ENCODE data around the gene ORC1.

GRCh38 chr1:52323731-52324130 lies 80.5 kb downstream of the ORC1 start:
- TF ChIP-seq, protein P1, sequence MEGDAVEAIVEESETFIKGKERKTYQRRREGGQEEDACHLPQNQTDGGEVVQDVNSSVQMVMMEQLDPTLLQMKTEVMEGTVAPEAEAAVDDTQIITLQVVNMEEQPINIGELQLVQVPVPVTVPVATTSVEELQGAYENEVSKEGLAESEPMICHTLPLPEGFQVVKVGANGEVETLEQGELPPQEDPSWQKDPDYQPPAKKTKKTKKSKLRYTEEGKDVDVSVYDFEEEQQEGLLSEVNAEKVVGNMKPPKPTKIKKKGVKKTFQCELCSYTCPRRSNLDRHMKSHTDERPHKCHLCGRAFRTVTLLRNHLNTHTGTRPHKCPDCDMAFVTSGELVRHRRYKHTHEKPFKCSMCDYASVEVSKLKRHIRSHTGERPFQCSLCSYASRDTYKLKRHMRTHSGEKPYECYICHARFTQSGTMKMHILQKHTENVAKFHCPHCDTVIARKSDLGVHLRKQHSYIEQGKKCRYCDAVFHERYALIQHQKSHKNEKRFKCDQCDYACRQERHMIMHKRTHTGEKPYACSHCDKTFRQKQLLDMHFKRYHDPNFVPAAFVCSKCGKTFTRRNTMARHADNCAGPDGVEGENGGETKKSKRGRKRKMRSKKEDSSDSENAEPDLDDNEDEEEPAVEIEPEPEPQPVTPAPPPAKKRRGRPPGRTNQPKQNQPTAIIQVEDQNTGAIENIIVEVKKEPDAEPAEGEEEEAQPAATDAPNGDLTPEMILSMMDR (IDR thresholded peaks at IDR 0.05), result no peak
- TF ChIP-seq TCF7L2 (IDR thresholded peaks at IDR 0.05; ENCODE audit: low read depth, low read length), result no peak
- TF ChIP-seq POLR2AphosphoS5 (IDR thresholded peaks at IDR 0.05; ENCODE audit: low read depth, low read length), result no peak
- TF ChIP-seq SIN3A (IDR thresholded peaks at IDR 0.05; ENCODE audit: borderline replicate concordance, insufficient read depth, low read depth, low read length), result no peak
- TF ChIP-seq REST (IDR thresholded peaks at IDR 0.05; ENCODE audit: insufficient read depth in 1 of 2, low read depth in 2 of 2, low read length in 1 of 2), result no peak

Data from Panc1 (cell line).